ENCODE results near the gene SEC14L1. TPM values are rescaled to one million over a fixed set of nuclear protein-coding genes. Genes with fewer than 3 reads are reported as not detected.

The SEC14L1 gene
- total RNA-seq, 1 experiment from 2014 or later: 25.8 TPM

GRCh38 chr17:77227461-77228240, 86.9 kb downstream of the SEC14L1 start:
- Mint-ChIP-seq H3K27ac (ENCODE audit: low read depth, unreplicated experiment) (no peak overlapping the region), H3K9me3 (ENCODE audit: unreplicated experiment) (no peaks in the 10 kb centered on the region), H3K4me1 (ENCODE audit: insufficient read depth, unreplicated experiment) (no peaks in the 10 kb centered on the region), H3K27me3 (ENCODE audit: insufficient read depth, unreplicated experiment) (no peaks in the 10 kb centered on the region), H3K36me3 (ENCODE audit: insufficient read depth, unreplicated experiment) (no peaks in the 10 kb centered on the region), H3K4me3 (ENCODE audit: unreplicated experiment) (no peak overlapping the region)
- ChIA-PET CTCF (interaction anchor here (1.7 kb wide), 1 partner anchor 141 kb away, joined by 5 read pairs; no protein-coding TSS in a partner anchor), POLR2A (no interaction called here)
- DNase-seq (ENCODE audit: unreplicated experiment): no peak
- intact Hi-C loops (cut with micrococcal nuclease): no loop called here
- TF ChIP-seq CTCF (IDR thresholded peaks at IDR 0.05; ENCODE audit: unreplicated experiment): no peak
- BruUV-seq (replicated peaks): no TSS peak

GRCh38 chr17:77228241-77228752, 87.5 kb downstream of the SEC14L1 start:
- H3K9me3 Mint-ChIP-seq (ENCODE audit: unreplicated experiment): peaks cover 4% of the 10 kb centered on the region
- H3K4me3 Mint-ChIP-seq (ENCODE audit: unreplicated experiment): no peak overlapping the region
- no peak for TF ChIP-seq CTCF (IDR thresholded peaks at IDR 0.05; ENCODE audit: unreplicated experiment)
- peaks cover under 1% of the 10 kb centered on the region for H3K4me1 Mint-ChIP-seq (ENCODE audit: insufficient read depth, unreplicated experiment)
- H3K27me3 Mint-ChIP-seq (ENCODE audit: insufficient read depth, unreplicated experiment): no peaks in the 10 kb centered on the region
- ChIA-PET CTCF (interaction anchor here (1.7 kb wide), 1 partner anchor 141 kb away, joined by 5 read pairs; no protein-coding TSS in a partner anchor), POLR2A (no interaction called here)
- intact Hi-C loops (cut with micrococcal nuclease): no loop called here
- H3K27ac Mint-ChIP-seq (ENCODE audit: low read depth, unreplicated experiment): no peak overlapping the region
- H3K36me3 Mint-ChIP-seq (ENCODE audit: insufficient read depth, unreplicated experiment): no peaks in the 10 kb centered on the region
- no peak for DNase-seq (ENCODE audit: unreplicated experiment)
- no TSS peak for BruUV-seq (replicated peaks)

- no peak for TF ChIP-seq CTCF (IDR thresholded peaks at IDR 0.05; ENCODE audit: unreplicated experiment)
- H3K9me3 Mint-ChIP-seq (ENCODE audit: unreplicated experiment): peaks cover 8% of the 10 kb centered on the region
- H3K4me3 Mint-ChIP-seq (ENCODE audit: unreplicated experiment): no peak overlapping the region
- H3K27me3 Mint-ChIP-seq (ENCODE audit: insufficient read depth, unreplicated experiment): no peaks in the 10 kb centered on the region
- no peaks in the 10 kb centered on the region for H3K36me3 Mint-ChIP-seq (ENCODE audit: insufficient read depth, unreplicated experiment)
- intact Hi-C loops (cut with micrococcal nuclease): no loop called here
- no peak overlapping the region for H3K27ac Mint-ChIP-seq (ENCODE audit: low read depth, unreplicated experiment)
- ChIA-PET CTCF (interaction anchor here (0.6 to 1.7 kb wide), 2 partner anchors 142 to 1069 kb away, joined by 3 to 5 read pairs; no protein-coding TSS in a partner anchor), POLR2A (no interaction called here)
- H3K4me1 Mint-ChIP-seq (ENCODE audit: insufficient read depth, unreplicated experiment): peaks cover 6% of the 10 kb centered on the region
- DNase-seq (ENCODE audit: unreplicated experiment): no peak
- BruUV-seq (replicated peaks): no TSS peak
These were observed 88.0 kb downstream of the SEC14L1 start for GRCh38 chr17:77228816-77229215.

- intact Hi-C loops (cut with micrococcal nuclease): no loop called here
- DNase-seq (ENCODE audit: unreplicated experiment): no peak
- Mint-ChIP-seq H3K9me3 (ENCODE audit: unreplicated experiment) (peaks cover 8% of the 10 kb centered on the region), H3K4me3 (ENCODE audit: unreplicated experiment) (no peak overlapping the region), H3K4me1 (ENCODE audit: insufficient read depth, unreplicated experiment) (peaks cover 7% of the 10 kb centered on the region), H3K36me3 (ENCODE audit: insufficient read depth, unreplicated experiment) (peaks cover under 1% of the 10 kb centered on the region), H3K27me3 (ENCODE audit: insufficient read depth, unreplicated experiment) (no peaks in the 10 kb centered on the region), H3K27ac (ENCODE audit: low read depth, unreplicated experiment) (no peak overlapping the region)
- ChIA-PET CTCF (interaction anchor here (0.6 kb wide), 1 partner anchor 1021 kb away, joined by 3 read pairs; no protein-coding TSS in a partner anchor), POLR2A (no interaction called here)
- BruUV-seq (replicated peaks): no TSS peak
- no peak for TF ChIP-seq CTCF (IDR thresholded peaks at IDR 0.05; ENCODE audit: unreplicated experiment)
These were observed 89.1 kb downstream of the SEC14L1 start for GRCh38 chr17:77229786-77230435.

Data from MCF 10A (cell line).